GM12873 (cell line): Measurements from ENCODE around the gene AMER3.

ENCODE experiments used
- TF ChIP-seq, protein P1 (sequence below): IDR thresholded peaks from 2 replicates; pipeline ENCODE4 v1.5.1; 2012; ENCODE audit warnings: low read depth, mild to moderate bottlenecking, moderate library complexity, low read length, control low read depth; ENCODE audit not compliant: insufficient read depth; ENCODE audit errors: missing control alignments

The AMER3 gene

DNA sequence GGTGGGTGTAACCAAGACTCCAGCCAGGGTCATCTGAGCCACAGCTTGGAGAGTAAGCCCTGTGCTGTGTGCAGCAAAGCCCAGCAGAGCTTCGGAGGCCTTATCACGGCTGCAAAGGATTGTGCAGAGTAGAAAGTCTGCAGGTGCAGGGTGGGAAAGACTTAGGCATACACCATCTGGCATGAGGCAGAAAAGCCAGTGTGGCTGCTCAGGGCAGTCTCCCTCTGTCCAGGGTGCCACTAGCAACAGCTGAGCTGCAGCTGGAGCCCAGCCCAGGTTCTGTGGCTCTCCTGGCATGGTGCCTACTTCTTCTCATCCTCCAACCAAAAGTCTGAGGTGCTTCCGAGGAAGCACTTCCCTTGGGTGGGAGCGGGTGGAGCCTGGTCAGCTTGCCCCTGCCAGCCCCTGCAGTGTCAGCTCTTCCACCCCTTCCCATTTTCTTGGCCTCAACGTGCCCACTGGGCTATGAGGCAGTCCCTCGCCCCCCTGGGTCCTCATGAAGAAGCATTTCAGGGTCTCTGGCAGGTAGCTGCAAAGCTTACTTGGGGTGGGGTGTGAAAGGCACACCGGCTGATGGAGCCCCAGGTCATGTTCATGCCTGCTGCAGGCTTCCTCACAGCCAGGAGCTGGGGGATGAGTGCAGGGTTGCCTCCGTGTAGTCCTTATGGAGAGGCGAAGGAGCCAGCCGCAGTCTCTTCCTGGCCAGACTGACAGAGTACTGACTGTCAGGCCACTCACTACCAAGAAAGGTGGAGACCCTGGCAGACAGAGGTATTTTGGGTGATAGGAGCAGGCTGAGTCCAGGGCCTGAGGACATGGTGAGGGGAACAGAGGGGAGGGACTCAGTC, 4.8 kb downstream of the AMER3 start:
- TF ChIP-seq, protein P1, sequence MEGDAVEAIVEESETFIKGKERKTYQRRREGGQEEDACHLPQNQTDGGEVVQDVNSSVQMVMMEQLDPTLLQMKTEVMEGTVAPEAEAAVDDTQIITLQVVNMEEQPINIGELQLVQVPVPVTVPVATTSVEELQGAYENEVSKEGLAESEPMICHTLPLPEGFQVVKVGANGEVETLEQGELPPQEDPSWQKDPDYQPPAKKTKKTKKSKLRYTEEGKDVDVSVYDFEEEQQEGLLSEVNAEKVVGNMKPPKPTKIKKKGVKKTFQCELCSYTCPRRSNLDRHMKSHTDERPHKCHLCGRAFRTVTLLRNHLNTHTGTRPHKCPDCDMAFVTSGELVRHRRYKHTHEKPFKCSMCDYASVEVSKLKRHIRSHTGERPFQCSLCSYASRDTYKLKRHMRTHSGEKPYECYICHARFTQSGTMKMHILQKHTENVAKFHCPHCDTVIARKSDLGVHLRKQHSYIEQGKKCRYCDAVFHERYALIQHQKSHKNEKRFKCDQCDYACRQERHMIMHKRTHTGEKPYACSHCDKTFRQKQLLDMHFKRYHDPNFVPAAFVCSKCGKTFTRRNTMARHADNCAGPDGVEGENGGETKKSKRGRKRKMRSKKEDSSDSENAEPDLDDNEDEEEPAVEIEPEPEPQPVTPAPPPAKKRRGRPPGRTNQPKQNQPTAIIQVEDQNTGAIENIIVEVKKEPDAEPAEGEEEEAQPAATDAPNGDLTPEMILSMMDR: no peak

DNA sequence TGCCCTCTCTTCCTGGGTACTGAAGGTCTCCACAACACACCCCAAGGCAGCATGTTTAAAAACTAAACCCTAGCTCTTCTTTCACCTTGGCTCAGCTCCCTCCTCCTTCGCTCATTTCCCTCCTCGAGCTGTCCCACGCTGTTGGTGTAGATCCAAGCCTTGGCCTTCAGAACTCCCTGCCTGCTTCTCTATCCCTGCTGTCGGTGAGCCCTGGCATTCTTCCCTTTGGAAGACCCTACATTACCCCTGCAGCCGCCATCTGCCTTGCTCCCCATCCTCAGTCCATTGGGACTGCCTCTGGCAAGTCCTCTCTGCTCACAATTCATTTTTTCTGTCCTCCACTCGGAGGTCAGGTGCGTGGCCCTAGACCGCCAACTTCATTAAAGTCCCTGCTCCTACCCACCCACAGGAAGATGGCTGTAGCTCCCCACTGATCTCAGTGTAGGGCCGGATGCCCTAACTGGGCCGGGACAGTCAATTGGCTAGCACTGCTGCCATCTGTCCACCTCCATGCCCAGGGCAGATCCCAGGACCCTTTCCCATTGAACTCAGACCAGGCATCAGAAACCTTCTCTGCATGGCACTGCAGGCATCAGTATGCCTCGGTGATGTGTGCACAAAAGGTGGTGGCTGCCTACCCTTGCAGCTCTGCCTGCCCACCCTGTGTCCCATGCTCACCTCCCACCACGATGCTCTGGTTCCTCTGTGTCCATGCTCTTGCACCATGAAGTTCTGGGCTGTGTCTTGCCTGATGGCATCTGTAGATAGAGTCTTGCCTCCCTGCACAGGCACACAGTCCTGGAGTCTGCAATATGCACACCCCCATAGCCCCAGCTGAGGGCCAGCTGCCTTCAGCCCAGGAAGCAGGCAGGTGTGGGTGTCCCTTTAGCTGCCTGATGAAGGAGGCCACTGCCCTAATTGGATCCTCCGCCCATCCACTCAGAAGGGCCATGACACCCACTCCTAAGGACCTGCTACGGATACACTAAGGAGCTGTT, 5.7 kb downstream of the AMER3 start:
- TF ChIP-seq, protein P1: no peak

DNA sequence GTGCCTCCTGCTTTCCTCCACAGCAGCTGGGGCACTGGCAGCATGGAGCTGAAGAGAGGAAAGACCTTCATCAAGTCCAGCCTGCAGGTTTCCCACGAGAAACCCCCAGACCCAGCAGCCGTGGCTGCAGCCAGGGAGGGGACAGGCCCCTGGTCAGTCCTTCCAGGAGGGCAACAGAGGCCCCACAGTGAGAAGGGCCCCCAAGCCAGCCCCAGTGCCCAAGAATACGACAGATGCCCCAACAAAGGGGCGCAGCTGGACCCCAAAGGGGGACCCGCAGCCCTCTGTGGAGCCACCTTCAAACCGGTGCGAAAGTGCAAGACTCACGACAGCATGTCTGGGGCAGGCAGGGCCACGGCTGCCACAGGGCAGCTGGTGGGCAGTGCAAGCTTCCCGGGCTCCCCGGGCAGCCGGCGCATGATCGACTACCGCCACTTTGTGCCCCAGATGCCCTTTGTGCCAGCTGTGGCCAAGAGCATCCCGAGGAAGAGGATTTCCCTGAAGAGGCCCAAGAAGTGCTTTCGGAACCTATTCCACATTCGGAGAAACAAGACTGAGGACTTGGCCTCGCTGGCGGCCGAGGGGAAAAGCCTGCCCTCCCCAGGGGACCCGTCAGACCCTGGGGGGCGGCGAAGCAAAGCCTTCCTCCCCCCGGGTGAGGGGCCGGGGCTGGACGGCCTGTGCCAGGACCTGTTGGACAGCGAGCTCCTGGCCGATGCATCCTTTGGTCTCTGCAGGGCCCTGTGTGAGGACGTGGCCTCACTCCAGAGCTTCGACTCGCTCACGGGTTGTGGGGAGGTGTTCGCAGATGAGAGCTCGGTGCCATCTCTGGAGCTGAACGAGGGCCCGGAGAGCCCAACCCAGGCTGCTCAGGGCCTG, 6.9 kb downstream of the AMER3 start:
- TF ChIP-seq, protein P1: no peak

DNA sequence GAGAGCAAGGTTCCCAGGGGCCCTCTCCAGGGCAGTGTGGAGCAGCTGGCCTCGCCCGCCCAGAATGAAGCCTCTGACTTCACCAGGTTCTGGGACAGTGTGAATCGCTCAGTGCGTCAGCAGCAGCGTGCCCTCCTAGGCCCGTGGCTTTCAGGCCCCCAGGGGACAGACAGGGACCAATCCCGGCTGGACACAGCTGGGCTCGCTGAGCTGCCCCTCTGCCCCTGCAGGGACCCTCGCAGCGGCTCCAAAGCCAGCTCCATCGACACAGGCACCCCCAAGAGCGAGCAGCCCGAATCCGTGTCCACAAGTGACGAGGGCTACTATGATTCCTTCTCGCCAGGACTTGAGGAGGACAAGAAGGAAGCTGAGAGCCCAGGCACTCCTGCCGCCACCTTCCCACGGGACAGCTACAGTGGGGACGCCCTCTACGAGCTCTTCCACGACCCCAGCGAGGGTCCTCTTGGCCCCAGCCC, 7.6 kb downstream of the AMER3 start:
- TF ChIP-seq, protein P1: no peak

DNA sequence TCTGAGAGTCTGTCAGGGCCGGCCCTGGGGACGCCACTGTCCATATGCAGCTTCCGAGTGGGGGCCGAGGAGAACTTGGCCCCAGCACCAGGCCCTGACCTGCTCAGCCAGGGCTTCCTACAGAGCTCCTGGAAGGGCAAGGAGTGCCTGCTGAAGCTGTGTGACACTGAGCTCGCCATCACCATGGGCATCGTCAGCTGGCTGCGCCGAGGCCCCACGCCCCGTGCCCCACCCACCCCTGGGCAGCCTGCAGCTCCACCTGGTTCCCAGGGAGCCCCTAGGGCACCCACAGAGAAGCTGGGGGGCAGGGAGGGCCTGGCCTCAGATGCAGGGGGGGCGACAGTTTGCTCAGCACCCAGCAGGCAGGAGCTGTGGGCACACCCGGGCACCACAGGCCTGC, 8.1 kb downstream of the AMER3 start:
- TF ChIP-seq, protein P1: no peak

DNA sequence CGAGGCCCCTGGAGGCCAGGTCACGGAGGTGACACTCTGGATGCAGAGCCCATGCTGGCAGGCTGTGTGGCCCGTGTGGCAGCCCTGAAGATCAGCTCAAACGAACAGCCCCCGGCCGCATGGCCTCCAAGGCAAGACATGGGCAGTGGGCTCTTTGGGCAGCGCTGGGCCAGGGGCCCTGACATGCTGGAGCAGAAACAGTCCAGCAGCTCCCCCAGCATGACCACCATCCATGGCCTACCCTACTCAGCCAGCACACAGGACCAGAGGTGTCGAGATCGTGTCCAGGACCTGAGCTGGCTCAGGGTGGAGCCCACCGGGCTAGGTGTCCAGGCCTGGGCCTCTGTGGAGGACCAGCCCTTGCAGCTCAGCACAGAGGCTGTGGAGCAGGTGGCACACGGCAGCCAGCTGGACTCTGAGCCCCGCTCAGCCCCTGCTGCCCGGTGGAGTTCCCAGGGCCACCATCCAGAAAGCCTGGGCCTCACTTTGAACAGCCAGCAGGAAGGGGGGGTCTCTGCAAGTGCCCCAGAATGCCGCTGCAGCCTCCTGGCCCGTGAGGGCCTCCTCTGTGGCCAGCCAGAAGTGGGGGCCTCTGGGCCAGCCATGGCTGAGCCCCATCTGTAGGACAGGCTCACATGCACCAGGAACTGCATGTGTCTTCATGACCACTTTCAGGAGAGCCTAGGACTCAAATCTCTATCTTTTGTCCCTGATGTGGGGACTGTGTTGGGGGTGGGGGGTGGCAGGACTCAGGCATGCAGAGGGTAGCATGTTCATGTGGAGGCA, 8.9 kb downstream of the AMER3 start:
- TF ChIP-seq, protein P1: no peak
